Lower lobe of right lung (tissue), 2 donors: ENCODE data around the gene MAL. TPM values are rescaled to one million over a fixed set of nuclear protein-coding genes. Genes with fewer than 3 reads are reported as not detected.

Experiments used
- ATAC-seq, 2 donors: fragments of 200-7000 bp; cut with Tn5 transposase; one replicate each; pipeline ENCODE4 v1.9.1; 2020 to 2022; ENCODE audit warnings: mild to moderate bottlenecking in 2 of 2, moderate library complexity in 2 of 2
- DNase-seq: peaks from one replicate; pipeline ENCODE4 v3.0.0-alpha.2; 2020
- H3K27ac ChIP-seq: fragments of 200-600 bp; one replicate; pipeline ENCODE4 v1.8.0; 2022
- H3K27me3 ChIP-seq: fragments of 200-600 bp; one replicate; pipeline ENCODE4 v1.8.0; 2022; ENCODE audit warnings: low read depth
- H3K36me3 ChIP-seq: fragments of 200-600 bp; one replicate; pipeline ENCODE4 v1.8.0; 2022; ENCODE audit warnings: mild to moderate bottlenecking
- H3K4me1 ChIP-seq: fragments of 200-600 bp; one replicate; pipeline ENCODE4 v1.8.0; 2022
- H3K4me3 ChIP-seq: fragments of 200-600 bp; one replicate; pipeline ENCODE4 v1.8.0; 2022; ENCODE audit warnings: mild to moderate bottlenecking
- H3K9me3 ChIP-seq: fragments of 200-600 bp; one replicate; pipeline ENCODE4 v1.8.0; 2022
- intact Hi-C: fragments of 100-400 bp; cut with DNase I; formaldehyde crosslinking; loops from one replicate; pipeline ENCODE4 v1.11.0; 2022
- total RNA-seq: library from RNA; stranded (reverse); fragmentation: NEBNext Ultra II Directional; extraction: Animal tissue kit (Norgen Biotek cat#: 25700); gene quantifications from one replicate; pipeline ENCODE4 v1.2.1, GENCODE V29; 2021
- TF ChIP-seq, protein P1 (sequence below): fragments of 200-600 bp; IDR thresholded peaks from one replicate; pipeline ENCODE4 v1.8.0; 2022; ENCODE audit warnings: antibody characterized with exemption, mild to moderate bottlenecking
- donor health status: DM: no; HTN: yes; CAD: no; lungs with severe emphysema.

Gene MAL
- total RNA-seq, 1 donor from 2014 or later: 13.4 TPM

DNA sequence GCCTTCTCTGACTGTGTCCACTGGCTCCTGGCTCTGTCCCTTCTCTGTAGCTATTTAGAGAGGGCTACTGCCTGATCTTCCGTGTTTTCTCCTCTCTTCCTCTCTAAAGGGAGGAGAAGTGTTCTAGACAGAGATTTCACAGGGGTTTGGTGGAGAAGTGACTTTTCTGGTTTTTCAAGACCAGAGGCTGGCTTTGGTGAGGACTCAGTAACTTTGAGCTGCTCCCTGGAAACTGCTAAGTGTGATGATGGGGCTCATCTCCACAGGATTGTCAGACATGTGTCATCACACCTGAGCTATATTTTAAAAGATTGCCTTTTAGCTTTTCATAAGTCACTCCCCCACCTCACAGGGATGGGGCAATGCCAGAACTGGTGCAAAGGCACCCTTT is 6.2 kb downstream of the MAL start:
- intact Hi-C loops: no loop called here
- TF ChIP-seq, protein P1, sequence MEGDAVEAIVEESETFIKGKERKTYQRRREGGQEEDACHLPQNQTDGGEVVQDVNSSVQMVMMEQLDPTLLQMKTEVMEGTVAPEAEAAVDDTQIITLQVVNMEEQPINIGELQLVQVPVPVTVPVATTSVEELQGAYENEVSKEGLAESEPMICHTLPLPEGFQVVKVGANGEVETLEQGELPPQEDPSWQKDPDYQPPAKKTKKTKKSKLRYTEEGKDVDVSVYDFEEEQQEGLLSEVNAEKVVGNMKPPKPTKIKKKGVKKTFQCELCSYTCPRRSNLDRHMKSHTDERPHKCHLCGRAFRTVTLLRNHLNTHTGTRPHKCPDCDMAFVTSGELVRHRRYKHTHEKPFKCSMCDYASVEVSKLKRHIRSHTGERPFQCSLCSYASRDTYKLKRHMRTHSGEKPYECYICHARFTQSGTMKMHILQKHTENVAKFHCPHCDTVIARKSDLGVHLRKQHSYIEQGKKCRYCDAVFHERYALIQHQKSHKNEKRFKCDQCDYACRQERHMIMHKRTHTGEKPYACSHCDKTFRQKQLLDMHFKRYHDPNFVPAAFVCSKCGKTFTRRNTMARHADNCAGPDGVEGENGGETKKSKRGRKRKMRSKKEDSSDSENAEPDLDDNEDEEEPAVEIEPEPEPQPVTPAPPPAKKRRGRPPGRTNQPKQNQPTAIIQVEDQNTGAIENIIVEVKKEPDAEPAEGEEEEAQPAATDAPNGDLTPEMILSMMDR: no peak
- Histone ChIP-seq H3K36me3 (no peaks in the 10 kb centered on the region), H3K4me1 (no peaks in the 10 kb centered on the region), H3K9me3 (no peaks in the 10 kb centered on the region), H3K4me3 (no peak overlapping the region), H3K27me3 (peaks cover 40% of the 10 kb centered on the region), H3K27ac (no peak overlapping the region)
- ATAC-seq (no peak), DNase-seq (no peak)

DNA sequence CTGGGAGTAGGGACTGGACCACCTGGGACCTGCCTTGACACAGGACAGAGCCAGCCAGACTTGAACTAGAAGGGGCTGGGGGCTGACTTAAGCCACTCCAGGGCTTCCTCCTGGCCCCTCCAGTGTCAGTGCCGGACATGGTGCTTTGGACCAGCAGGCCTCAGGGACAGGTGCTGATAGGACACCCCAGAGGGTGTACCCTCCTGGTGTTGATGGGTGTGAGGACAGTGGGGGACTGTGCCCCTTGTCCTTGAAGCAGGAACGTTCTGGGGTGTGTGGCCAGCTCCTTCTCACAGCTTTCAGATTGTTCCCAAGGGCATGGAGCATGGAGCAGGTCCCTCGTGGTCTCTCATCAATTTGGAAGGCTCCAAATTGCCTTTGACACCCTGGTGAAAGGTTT is 6.8 kb downstream of the MAL start:
- DNase-seq: no peak
- Histone ChIP-seq H3K4me3 (no peak overlapping the region), H3K9me3 (no peaks in the 10 kb centered on the region), H3K27ac (no peak overlapping the region), H3K4me1 (no peaks in the 10 kb centered on the region), H3K27me3 (peaks cover 34% of the 10 kb centered on the region), H3K36me3 (no peaks in the 10 kb centered on the region)
- intact Hi-C loops: no loop called here
- ATAC-seq: no peak
- TF ChIP-seq, protein P1: no peak

DNA sequence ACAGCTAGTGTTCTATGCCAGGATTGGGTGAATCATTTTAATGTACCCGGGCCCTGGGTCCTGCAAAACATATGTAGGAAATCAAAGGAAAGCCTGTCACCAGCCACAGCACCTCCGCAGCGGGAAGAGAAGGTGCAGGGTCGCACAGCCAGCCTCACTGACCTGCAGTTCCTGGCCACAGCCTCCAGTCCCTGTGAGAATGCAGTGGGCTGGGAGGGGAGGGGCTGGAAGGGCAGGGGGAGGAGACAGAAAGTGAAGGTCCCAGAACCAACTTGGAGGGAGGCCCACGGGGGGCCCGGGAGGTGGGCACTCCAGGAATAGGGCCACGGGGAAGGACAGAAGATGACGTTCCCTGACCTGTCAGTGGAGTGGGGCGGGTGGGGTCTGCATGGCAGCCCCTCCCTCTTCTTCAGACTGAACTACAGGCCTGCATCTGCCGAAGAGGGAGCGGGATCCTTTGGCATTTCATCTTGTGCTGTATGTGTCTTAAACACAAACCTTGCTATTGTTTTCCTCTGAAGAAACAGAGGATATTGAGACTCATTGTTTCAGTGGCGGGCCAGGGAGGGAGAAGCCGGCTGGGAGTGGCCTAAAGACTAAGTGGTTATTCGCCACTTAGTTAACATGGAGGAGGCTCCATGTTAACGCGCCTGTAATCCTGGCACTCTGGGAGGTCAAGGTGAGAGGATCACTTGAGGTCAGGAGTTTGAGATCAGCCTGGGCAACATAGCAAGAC is 7.5 kb downstream of the MAL start:
- Histone ChIP-seq H3K9me3 (no peaks in the 10 kb centered on the region), H3K4me1 (no peaks in the 10 kb centered on the region), H3K27me3 (peaks cover 27% of the 10 kb centered on the region), H3K27ac (no peak overlapping the region), H3K36me3 (no peaks in the 10 kb centered on the region), H3K4me3 (no peak overlapping the region)
- intact Hi-C loops: no loop called here
- ATAC-seq: no peak
- DNase-seq: no peak
- TF ChIP-seq, protein P1: no peak

DNA sequence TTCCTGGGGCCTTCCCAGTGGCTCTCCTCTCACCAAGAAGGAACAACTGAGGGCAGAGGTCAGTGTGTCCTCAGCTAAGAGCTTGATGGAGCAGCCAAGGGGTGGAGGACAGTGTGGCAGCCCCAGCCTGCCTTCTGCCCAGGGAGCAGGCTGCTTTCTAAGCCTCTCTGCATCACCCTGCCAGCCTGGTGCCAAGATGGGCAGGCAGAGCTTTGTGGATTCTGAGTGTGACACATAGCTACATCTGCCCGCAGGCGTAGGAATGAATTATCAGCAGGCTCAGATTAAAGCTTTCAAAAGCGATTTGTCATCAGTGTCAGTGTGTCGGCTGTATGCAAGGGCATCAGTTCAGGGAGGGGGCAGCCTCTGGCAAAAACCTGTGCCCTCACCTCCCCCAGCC is 8.7 kb downstream of the MAL start:
- Histone ChIP-seq H3K9me3 (no peaks in the 10 kb centered on the region), H3K36me3 (no peaks in the 10 kb centered on the region), H3K27ac (no peak overlapping the region), H3K27me3 (peaks cover 19% of the 10 kb centered on the region), H3K4me3 (no peak overlapping the region), H3K4me1 (no peaks in the 10 kb centered on the region)
- TF ChIP-seq, protein P1: no peak
- ATAC-seq (no peak), DNase-seq (no peak)
- intact Hi-C loops: no loop called here

DNA sequence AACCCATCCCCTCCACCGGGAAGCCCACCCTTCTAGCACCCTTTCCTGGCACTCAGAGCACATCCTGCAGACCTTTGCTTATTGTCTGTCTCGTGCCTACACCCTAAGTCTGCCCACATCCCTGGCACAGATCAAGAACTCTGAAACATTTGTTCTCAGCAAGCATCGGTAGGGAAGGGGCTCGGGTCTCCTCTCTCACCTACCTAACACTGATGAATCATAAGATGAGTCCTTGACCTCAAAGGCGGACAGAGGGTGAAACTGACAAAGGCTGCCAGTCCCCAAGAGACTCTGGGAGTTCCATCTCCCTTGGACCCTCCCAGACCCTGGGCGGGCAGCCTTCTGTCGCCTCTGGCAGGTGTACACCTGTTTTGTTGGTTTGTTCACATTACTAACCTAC is 9.3 kb downstream of the MAL start:
- Histone ChIP-seq H3K9me3 (no peaks in the 10 kb centered on the region), H3K27ac (no peak overlapping the region), H3K36me3 (no peaks in the 10 kb centered on the region), H3K4me1 (no peaks in the 10 kb centered on the region), H3K27me3 (peaks cover 19% of the 10 kb centered on the region), H3K4me3 (no peak overlapping the region)
- TF ChIP-seq, protein P1: no peak
- intact Hi-C loops: no loop called here
- no peak for DNase-seq
- ATAC-seq: no peak
